ENCODE measurements around the gene PTPN21. TPM values are rescaled to one million over a fixed set of nuclear protein-coding genes. Genes with fewer than 3 reads are reported as not detected.

PTPN21 gene
- total RNA-seq = 9.0 and 11.0 TPM in 2 replicates

GRCh38 chr14:88554457-88555286 lies at the start of gene PTPN21:
PTPN21 (minus strand) TSS chr14:88555007; CDS start chr14:88550417, 4,590 bp downstream.

DNA sequence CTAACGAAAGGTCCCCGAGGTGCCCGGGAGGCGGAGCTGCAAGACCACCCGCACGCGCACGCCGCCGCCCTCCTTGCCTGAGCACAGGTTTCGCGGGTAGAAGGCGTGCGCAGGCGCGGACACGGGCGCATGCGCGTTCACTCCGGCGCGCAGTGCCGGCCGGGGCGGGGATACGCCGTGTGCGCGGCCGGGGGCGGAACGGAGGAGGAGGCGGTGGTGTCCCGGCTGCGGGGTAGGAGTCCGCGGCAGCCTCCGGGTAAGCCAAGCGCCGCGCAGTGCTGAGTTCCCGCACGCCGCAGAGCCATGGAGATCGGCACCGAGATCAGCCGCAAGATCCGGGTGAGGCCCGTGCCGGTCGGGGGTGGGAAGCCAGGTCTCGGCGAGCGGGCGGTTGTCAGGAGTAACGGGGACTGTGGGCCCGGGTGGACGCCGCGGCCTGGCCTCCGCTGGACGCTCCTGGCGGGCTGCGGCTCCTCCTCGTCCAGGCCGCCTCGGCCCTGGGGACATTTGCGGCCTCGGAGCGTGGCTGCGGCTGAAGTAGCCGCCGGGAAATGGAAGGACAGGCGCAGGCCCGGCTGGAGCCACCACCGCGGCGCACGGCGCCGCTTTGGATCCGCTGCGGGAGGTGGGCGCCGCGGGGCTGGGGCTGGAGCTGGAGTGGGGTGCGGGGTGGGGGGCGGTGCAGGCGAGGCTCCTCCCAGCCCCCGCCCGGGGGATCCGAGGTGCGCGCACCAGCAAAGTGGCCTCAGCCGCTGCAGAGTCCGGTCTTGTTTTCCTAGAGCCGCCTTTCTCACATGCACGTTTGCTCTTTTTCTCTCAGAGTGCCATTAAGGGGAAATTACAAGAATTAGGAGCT lies 8.3 kb upstream of the PTPN21 start, which contains the start of gene ZC3H14:
Gene ZC3H14, plus strand, starts transcription at position 207 of the 856 bp plus-strand sequence. Its CDS starts 97 bp downstream, at position 304.

Other genes with a start within 250 kb of the PTPN21 start
- not detected in 2 replicates for gene KCNK10, start 231.7 kb downstream of the PTPN21 start, total RNA-seq
- gene SPATA7, start 169.3 kb downstream of the PTPN21 start, total RNA-seq = 13.7 and 16.5 TPM in 2 replicates
- gene ZC3H14, start 8.0 kb upstream of the PTPN21 start, total RNA-seq = 62.2 and 86.3 TPM in 2 replicates
- gene EML5, start 237.9 kb upstream of the PTPN21 start, total RNA-seq = 0.11 and 0.50 TPM in 2 replicates

Data from uterine smooth muscle cell (primary cell).